Measurements from ENCODE around the gene MED27. TPM values are rescaled to one million over a fixed set of nuclear protein-coding genes. Genes with fewer than 3 reads are reported as not detected.

The MED27 gene
- total and polyA plus RNA-seq, 2 of the 13 experiments (the other 11 are each of a cell fraction or from before 2014, with no cell fraction given) = 16.9 to 19.0 TPM

DNA sequence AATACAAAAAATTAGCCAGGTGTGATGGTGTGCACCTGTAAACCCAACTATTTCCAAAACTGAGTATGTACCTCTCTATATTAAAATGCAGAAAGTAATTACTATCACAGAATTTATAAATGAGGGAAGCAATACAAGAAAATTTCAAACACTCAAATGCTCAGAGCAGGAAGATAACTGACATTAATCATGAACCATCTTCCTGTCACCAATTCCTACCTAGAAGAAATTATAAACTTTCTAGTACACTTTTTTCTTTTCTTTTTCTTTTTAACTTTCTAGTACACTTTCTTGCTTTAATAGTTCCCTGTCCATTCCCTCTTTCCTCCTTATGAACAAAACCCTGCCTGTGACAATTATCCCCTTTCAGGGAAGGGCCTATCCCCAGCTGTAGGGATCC, 106.8 kb downstream of the MED27 start:
- DNase-seq (ENCODE audit: low spot score) = no peak
- in situ Hi-C loops (cut with HindIII; ENCODE audit: extremely low pct_ligation_motif_present, low pct_unique_long_range_greater_than_20kb) = no loop called here
- no peak for FAIRE-seq

More for the DNA sequence above, 106.8 kb downstream of the MED27 start:
- no peaks in the 10 kb centered on the region for H3K9me3 ChIP-seq (ENCODE audit: low read length)
- no peak for ATAC-seq
- H3K4me3 ChIP-seq (replicated peaks in 1 of 3; ENCODE audit: insufficient read depth in 1 of 3, low read depth in 2 of 3, low read length in 3 of 3) = no peak overlapping the region
- H3K27me3 ChIP-seq (ENCODE audit: control insufficient read depth in 1 of 2, insufficient read depth in 2 of 2, low read length in 2 of 2) = no peaks in the 10 kb centered on the region
- CTCF ChIA-PET (ENCODE audit: low intra/inter-chr PET ratio, low total read pairs) = no interaction called here
- no peak overlapping the region for H3K27ac ChIP-seq (ENCODE audit: extremely low read length, insufficient read depth, low read length)
- intact Hi-C loops (cut with micrococcal nuclease; ENCODE audit: unreplicated experiment) = no loop called here
- no peaks in the 10 kb centered on the region; a peak in 2 of 5 replicates for H3K36me3 ChIP-seq (replicated peaks in 1 of 2; ENCODE audit: control insufficient read depth in 1 of 2, insufficient read depth in 2 of 2, low read length in 2 of 2)
- H3K4me2 ChIP-seq (ENCODE audit: low read depth, low read length) = no peak overlapping the region
- H4K20me1 ChIP-seq (ENCODE audit: insufficient read depth, low read length) = no peaks in the 10 kb centered on the region
- POLR2A ChIA-PET = no interaction called here
- no TSS peak for BruUV-seq (replicated peaks)
- peaks cover 10% of the 10 kb centered on the region for H3K4me1 ChIP-seq (ENCODE audit: insufficient read depth, low read length)
- no peaks in the 10 kb centered on the region for H3K79me2 ChIP-seq (ENCODE audit: insufficient read depth, low read length)
- H3K9ac ChIP-seq (ENCODE audit: insufficient read depth, low read depth, low read length) = no peak overlapping the region
- no peak for TF ChIP-seq MXD4 (CRISPR knock-in tag; IDR thresholded peaks at IDR 0.05)
- no peak for TF ChIP-seq TBX2 (CRISPR knock-in tag; IDR thresholded peaks at IDR 0.05; ENCODE audit: borderline replicate concordance)
- no peak for TF ChIP-seq POLR2AphosphoS2 (IDR thresholded peaks at IDR 0.05; ENCODE audit: low read depth, low read length)
- TF ChIP-seq, protein P1, sequence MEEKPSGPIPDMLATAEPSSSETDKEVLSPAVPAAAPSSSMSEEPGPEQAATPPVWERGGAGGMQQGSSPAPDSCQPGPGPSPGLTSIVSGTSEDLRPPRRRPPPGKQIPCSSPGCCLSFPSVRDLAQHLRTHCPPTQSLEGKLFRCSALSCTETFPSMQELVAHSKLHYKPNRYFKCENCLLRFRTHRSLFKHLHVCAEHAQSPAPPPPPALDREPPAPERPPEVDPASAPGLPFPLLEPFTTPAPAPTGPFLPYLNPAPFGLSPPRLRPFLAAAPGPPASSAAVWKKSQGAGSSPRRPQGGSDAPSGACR (CRISPR knock-in tag; IDR thresholded peaks at IDR 0.05) = no peak
- TF ChIP-seq, protein P2, sequence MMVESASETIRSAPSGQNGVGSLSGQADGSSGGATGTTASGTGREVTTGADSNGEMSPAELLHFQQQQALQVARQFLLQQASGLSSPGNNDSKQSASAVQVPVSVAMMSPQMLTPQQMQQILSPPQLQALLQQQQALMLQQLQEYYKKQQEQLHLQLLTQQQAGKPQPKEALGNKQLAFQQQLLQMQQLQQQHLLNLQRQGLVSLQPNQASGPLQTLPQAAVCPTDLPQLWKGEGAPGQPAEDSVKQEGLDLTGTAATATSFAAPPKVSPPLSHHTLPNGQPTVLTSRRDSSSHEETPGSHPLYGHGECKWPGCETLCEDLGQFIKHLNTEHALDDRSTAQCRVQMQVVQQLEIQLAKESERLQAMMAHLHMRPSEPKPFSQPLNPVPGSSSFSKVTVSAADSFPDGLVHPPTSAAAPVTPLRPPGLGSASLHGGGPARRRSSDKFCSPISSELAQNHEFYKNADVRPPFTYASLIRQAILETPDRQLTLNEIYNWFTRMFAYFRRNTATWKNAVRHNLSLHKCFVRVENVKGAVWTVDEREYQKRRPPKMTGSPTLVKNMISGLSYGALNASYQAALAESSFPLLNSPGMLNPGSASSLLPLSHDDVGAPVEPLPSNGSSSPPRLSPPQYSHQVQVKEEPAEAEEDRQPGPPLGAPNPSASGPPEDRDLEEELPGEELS (CRISPR knock-in tag; IDR thresholded peaks at IDR 0.05) = no peak
- TF ChIP-seq GPN1 (CRISPR knock-in tag; IDR thresholded peaks at IDR 0.05; ENCODE audit: borderline replicate concordance) = no peak
- no peak for TF ChIP-seq IRX3 (CRISPR knock-in tag; IDR thresholded peaks at IDR 0.05; ENCODE audit: borderline replicate concordance, low read depth)
- TF ChIP-seq, protein P3, sequence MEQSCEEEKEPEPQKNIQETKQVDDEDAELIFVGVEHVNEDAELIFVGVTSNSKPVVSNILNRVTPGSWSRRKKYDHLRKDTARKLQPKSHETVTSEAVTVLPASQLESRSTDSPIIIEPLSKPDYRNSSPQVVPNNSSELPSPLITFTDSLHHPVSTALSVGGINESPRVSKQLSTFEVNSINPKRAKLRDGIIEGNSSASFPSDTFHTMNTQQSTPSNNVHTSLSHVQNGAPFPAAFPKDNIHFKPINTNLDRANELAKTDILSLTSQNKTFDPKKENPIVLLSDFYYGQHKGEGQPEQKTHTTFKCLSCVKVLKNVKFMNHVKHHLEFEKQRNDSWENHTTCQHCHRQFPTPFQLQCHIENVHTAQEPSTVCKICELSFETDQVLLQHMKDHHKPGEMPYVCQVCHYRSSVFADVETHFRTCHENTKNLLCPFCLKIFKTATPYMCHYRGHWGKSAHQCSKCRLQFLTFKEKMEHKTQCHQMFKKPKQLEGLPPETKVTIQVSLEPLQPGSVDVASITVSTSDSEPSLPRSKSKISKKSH (CRISPR knock-in tag; IDR thresholded peaks at IDR 0.05; ENCODE audit: borderline replicate concordance) = no peak
- TF ChIP-seq ZNF44 (CRISPR knock-in tag; IDR thresholded peaks at IDR 0.05) = no peak
- no peak for TF ChIP-seq MAFG (CRISPR knock-in tag; IDR thresholded peaks at IDR 0.05)
- TF ChIP-seq, protein P4, sequence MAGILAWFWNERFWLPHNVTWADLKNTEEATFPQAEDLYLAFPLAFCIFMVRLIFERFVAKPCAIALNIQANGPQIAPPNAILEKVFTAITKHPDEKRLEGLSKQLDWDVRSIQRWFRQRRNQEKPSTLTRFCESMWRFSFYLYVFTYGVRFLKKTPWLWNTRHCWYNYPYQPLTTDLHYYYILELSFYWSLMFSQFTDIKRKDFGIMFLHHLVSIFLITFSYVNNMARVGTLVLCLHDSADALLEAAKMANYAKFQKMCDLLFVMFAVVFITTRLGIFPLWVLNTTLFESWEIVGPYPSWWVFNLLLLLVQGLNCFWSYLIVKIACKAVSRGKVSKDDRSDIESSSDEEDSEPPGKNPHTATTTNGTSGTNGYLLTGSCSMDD (CRISPR knock-in tag; IDR thresholded peaks at IDR 0.05) = no peak
- TF ChIP-seq POLR2A (IDR thresholded peaks at IDR 0.05; ENCODE audit: insufficient read depth in 1 of 2, low read depth in 2 of 2, low read length in 2 of 2) = no peak
- no peak for TF ChIP-seq ZNF557 (CRISPR knock-in tag; IDR thresholded peaks at IDR 0.05)
- TF ChIP-seq ZFP36 (IDR thresholded peaks at IDR 0.05; ENCODE audit: borderline replicate concordance, low read depth, low read length, partially characterized antibody) = no peak
- no peak for TF ChIP-seq KLF15 (CRISPR knock-in tag; IDR thresholded peaks at IDR 0.05; ENCODE audit: borderline replicate concordance)
- no peak for TF ChIP-seq MTF2 (CRISPR knock-in tag; IDR thresholded peaks at IDR 0.05; ENCODE audit: borderline replicate concordance)
- TF ChIP-seq ZNF12 (CRISPR knock-in tag; IDR thresholded peaks at IDR 0.05) = no peak
- no peak for TF ChIP-seq DR1 (CRISPR knock-in tag; IDR thresholded peaks at IDR 0.05)
- TF ChIP-seq, protein P5, sequence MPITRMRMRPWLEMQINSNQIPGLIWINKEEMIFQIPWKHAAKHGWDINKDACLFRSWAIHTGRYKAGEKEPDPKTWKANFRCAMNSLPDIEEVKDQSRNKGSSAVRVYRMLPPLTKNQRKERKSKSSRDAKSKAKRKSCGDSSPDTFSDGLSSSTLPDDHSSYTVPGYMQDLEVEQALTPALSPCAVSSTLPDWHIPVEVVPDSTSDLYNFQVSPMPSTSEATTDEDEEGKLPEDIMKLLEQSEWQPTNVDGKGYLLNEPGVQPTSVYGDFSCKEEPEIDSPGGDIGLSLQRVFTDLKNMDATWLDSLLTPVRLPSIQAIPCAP (CRISPR knock-in tag; IDR thresholded peaks at IDR 0.05; ENCODE audit: low read depth) = no peak
- TF ChIP-seq ZNF747 (CRISPR knock-in tag; IDR thresholded peaks at IDR 0.05; ENCODE audit: borderline replicate concordance) = no peak
- H2AFZ ChIP-seq (ENCODE audit: low read length) = no peak overlapping the region
